Stimulated activated naive B cell treated with anti-CD40 and anti-IgM and Interleukin-4, amounts not matched to agents 10 μg/mL and 1 μg/mL and 100 μg/mL, for 72 hours (primary cell): ENCODE results near the gene ESRP2.

Experiments used
- ATAC-seq, 2 donors: fragments of 150-1000 bp; cut with Tn5 transposase; replicated peaks; 2 replicates each; pipeline ENCODE4 v1.10.0; 2021; ENCODE audit warnings: moderate library complexity in 1 of 2
- DNase-seq: peaks from one replicate; pipeline ENCODE4 v3.0.0; 2021
- H3K27ac Mint-ChIP-seq: one replicate; pipeline ENCODE4 v1.8.0; 2022; ENCODE audit warnings: mild to moderate bottlenecking, mixed read lengths
- H3K27me3 Mint-ChIP-seq, 2 donors: one replicate each; pipeline ENCODE4 v1.8.0; 2022; ENCODE audit warnings: mixed read lengths in 2 of 2
- H3K36me3 Mint-ChIP-seq, 2 donors: one replicate each; pipeline ENCODE4 v1.8.0; 2022; ENCODE audit warnings: mixed read lengths in 2 of 2, mild to moderate bottlenecking in 1 of 2
- H3K4me1 Mint-ChIP-seq, 2 donors: one replicate each; pipeline ENCODE4 v1.8.0; 2022; ENCODE audit warnings: mixed read lengths in 2 of 2, mild to moderate bottlenecking in 1 of 2
- H3K4me3 Mint-ChIP-seq, 2 donors: one replicate each; pipeline ENCODE4 v1.8.0; 2022; ENCODE audit warnings: mild to moderate bottlenecking in 2 of 2, mixed read lengths in 2 of 2, moderate library complexity in 1 of 2
- H3K9me3 Mint-ChIP-seq, 2 donors: one replicate each; pipeline ENCODE4 v1.8.0; 2022; ENCODE audit warnings: mixed read lengths in 2 of 2, mild to moderate bottlenecking in 1 of 2

ESRP2 gene

GRCh38 chr16:68194251-68194650, 41.7 kb downstream of the ESRP2 start:
- H3K27me3 Mint-ChIP-seq: no peaks in the 10 kb centered on the region
- H3K4me3 Mint-ChIP-seq: no peak overlapping the region
- H3K27ac Mint-ChIP-seq: peak overlapping the region; percentile 37
- peaks cover 4 to 11% of the 10 kb centered on the region in 2 donors for H3K4me1 Mint-ChIP-seq
- no peak for ATAC-seq
- no peaks in the 10 kb centered on the region for H3K9me3 Mint-ChIP-seq
- peaks cover 26 to 28% of the 10 kb centered on the region in 2 donors for H3K36me3 Mint-ChIP-seq
- DNase-seq: no peak

DNA sequence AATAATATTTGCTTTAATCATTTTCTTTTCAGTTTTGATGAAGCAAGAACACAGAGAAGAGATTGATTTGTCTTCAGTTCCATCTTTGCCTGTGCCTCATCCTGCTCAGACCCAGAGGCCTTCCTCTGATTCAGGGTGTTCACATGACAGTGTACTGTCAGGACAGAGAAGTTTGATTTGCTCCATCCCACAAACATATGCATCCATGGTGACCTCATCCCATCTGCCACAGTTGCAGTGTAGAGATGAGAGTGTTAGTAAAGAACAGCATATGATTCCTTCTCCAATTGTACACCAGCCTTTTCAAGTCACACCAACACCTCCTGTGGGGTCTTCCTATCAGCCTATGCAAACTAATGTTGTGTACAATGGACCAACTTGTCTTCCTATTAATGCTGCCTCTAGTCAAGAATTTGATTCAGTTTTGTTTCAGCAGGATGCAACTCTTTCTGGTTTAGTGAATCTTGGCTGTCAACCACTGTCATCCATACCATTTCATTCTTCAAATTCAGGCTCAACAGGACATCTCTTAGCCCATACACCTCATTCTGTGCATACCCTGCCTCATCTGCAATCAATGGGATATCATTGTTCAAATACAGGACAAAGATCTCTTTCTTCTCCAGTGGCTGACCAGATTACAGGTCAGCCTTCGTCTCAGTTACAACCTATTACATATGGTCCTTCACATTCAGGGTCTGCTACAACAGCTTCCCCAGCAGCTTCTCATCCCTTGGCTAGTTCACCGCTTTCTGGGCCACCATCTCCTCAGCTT, 45.0 kb downstream of the ESRP2 start:
- Mint-ChIP-seq H3K4me1 (peaks cover 4 to 5% of the 10 kb centered on the region in 2 donors), H3K36me3 (peaks cover 27 to 43% of the 10 kb centered on the region in 2 donors), H3K9me3 (no peaks in the 10 kb centered on the region), H3K27ac (peak overlapping the region; percentile 59), H3K27me3 (no peaks in the 10 kb centered on the region), H3K4me3 (no peak overlapping the region)
- ATAC-seq (no peak), DNase-seq (no peak)

DNA sequence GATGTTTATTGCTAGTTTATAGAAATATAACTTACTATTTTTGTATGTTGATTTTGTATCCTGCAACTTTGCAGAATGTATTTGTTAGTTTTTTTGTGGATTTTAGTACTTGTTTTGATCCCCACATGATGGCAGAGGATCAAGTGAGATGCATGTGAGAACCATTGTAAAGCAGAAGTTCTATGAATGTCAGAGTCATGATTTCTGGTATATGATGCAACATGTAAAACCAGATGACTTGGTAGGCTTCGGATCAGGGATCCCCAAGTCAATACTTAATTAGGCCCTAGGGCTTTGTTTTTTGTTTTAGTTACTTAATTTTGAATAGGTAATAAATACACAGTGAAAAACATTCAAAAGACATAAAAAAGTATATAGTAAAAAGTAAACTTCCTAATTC, 45.8 kb downstream of the ESRP2 start:
- H3K36me3 Mint-ChIP-seq: peaks cover 31 to 48% of the 10 kb centered on the region in 2 donors
- DNase-seq (no peak), ATAC-seq (no peak)
- H3K4me1 Mint-ChIP-seq: peaks cover 4 to 5% of the 10 kb centered on the region in 2 donors
- no peak overlapping the region for H3K27ac Mint-ChIP-seq
- H3K9me3 Mint-ChIP-seq: no peaks in the 10 kb centered on the region
- H3K27me3 Mint-ChIP-seq: no peaks in the 10 kb centered on the region
- H3K4me3 Mint-ChIP-seq: no peak overlapping the region

- Mint-ChIP-seq H3K27ac (no peak overlapping the region), H3K9me3 (no peaks in the 10 kb centered on the region), H3K36me3 (peaks cover 37 to 55% of the 10 kb centered on the region in 2 donors), H3K27me3 (no peaks in the 10 kb centered on the region), H3K4me1 (peaks cover 4 to 5% of the 10 kb centered on the region in 2 donors), H3K4me3 (no peak overlapping the region)
- no peak for ATAC-seq
- no peak for DNase-seq
These were observed 47.8 kb downstream of the ESRP2 start for GRCh38 chr16:68188170-68188569.

DNA sequence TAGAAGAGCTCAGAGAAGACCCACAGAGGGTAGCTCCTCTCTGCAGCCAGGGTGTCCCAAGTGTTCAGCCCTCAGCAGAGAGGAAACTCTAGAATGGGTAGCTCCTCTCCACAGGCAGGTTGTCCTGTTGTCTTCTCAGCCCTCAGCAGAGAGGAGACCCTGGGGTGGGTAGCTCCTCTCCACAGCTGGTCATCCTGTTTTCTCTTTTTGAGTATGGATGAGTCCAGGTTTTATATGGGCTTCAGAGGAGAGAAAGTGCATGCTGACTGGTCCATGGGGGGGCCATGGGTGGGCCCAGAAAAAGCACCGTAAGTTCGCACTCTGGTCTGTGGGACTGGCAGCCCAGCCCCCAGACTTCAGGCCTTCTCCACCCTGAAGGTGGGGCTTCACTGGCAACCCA, 48.4 kb downstream of the ESRP2 start:
- no peaks in the 10 kb centered on the region for H3K27me3 Mint-ChIP-seq
- H3K4me1 Mint-ChIP-seq: peaks cover 2 to 4% of the 10 kb centered on the region in 2 donors
- no peak overlapping the region for H3K4me3 Mint-ChIP-seq
- H3K27ac Mint-ChIP-seq: no peak overlapping the region
- DNase-seq (no peak), ATAC-seq (no peak)
- H3K9me3 Mint-ChIP-seq: no peaks in the 10 kb centered on the region
- H3K36me3 Mint-ChIP-seq: peaks cover 37 to 55% of the 10 kb centered on the region in 2 donors

DNA sequence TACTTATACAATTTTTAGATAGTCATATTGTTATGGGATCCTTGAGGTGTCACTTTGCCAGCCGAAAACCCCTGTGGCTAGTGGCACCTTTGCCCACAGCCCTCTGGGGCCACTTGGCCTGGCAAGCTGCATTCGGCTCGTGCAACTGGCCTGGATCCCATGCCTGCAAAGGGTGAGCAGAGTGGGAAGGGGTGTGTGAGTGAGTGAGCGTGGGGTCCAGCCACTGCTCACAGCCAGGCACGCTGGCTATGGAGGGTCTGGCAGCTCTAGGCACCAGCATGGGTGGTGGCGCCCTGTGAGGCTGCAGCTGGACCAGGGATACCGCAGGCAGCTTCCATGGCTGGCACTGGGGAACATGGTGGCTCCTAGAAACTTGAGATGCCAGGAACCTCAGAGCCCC, 49.0 kb downstream of the ESRP2 start:
- Mint-ChIP-seq H3K4me3 (no peak overlapping the region), H3K4me1 (peaks cover 0 to 4% of the 10 kb centered on the region in 2 donors), H3K36me3 (peaks cover 40 to 57% of the 10 kb centered on the region in 2 donors), H3K27ac (peak overlapping the region; percentile 59), H3K27me3 (no peaks in the 10 kb centered on the region), H3K9me3 (no peaks in the 10 kb centered on the region)
- no peak for ATAC-seq
- DNase-seq: no peak

GRCh38 chr16:68183046-68183445, 52.9 kb downstream of the ESRP2 start:
- H3K36me3 Mint-ChIP-seq: peaks cover 36 to 59% of the 10 kb centered on the region in 2 donors
- DNase-seq: no peak
- H3K27me3 Mint-ChIP-seq: no peaks in the 10 kb centered on the region
- no peak for ATAC-seq
- no peak overlapping the region for H3K4me3 Mint-ChIP-seq
- H3K27ac Mint-ChIP-seq: no peak overlapping the region
- H3K9me3 Mint-ChIP-seq: peaks cover 2 to 3% of the 10 kb centered on the region in 2 donors
- H3K4me1 Mint-ChIP-seq: peaks cover 0 to under 1% of the 10 kb centered on the region in 2 donors

GRCh38 chr16:68179855-68180254, 56.1 kb downstream of the ESRP2 start:
- DNase-seq (no peak), ATAC-seq (no peak)
- peaks cover 29 to 56% of the 10 kb centered on the region in 2 donors for H3K36me3 Mint-ChIP-seq
- peaks cover 2 to 9% of the 10 kb centered on the region in 2 donors for H3K4me1 Mint-ChIP-seq
- H3K4me3 Mint-ChIP-seq: no peak overlapping the region
- no peaks in the 10 kb centered on the region for H3K27me3 Mint-ChIP-seq
- peak overlapping the region; percentile 31 for H3K27ac Mint-ChIP-seq
- peaks cover 2 to 3% of the 10 kb centered on the region in 2 donors for H3K9me3 Mint-ChIP-seq

GRCh38 chr16:68179196-68179795, 56.6 kb downstream of the ESRP2 start:
- Mint-ChIP-seq H3K27me3 (no peaks in the 10 kb centered on the region), H3K4me3 (no peak overlapping the region), H3K27ac (peak overlapping the region; percentile 43), H3K36me3 (peaks cover 30 to 57% of the 10 kb centered on the region in 2 donors), H3K4me1 (peaks cover 2 to 9% of the 10 kb centered on the region in 2 donors), H3K9me3 (peaks cover 2 to 3% of the 10 kb centered on the region in 2 donors)
- no peak for ATAC-seq
- DNase-seq: no peak
